ENCODE measurements around the gene MS4A3.
"Not testable (repeated sequence)": the region's sequence is repeated elsewhere in the genome, so short reads cannot be mapped to it uniquely, and the experiment has no call there.

MS4A3 gene

DNA sequence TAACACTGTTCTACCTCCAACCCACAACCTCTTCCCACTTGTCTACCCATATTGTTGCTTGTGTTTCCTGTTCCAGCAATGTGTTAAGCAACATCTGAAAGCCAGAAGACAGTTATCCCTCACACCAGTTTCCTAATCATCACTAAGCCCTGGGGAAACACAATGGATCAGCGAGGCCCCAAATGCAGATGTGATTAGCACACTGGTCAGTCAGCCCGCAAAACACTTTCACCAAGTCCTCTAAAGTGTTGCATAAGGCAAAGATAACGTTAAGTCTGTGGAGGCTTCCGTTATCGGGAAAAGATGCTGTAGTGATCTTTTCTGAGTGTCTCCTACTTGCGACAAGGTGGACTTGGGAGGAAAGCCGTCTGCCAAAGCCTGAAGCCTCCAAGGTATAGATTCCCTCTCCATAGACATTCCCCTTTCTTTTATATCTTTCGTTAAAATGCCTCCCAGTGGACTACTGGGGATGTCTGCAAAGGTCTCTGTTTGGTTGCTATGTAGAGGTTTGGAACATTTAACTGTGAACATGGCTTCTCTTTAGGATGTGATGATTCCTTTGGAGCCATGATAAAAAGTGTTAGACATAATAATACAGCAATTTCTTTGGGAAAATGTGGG, at the start of gene MS4A3:
Gene MS4A3 (plus strand): TSS at position 317 of the 621 bp plus-strand sequence. CDS start 4,496 bp downstream, outside the sequence.
- peak; percentile 52 to 57 (median 56) for DNase-seq

GRCh38 chr11:60016881-60017280, 39.6 kb upstream of the MS4A3 start, which contains the start of gene OOSP4B:
TSS of gene OOSP4B (plus strand) at chr11:60017181.
- DNase-seq = no peak

- DNase-seq = no peak
Measured at GRCh38 chr11:60018058-60018457, 38.4 kb upstream of the MS4A3 start.

DNA sequence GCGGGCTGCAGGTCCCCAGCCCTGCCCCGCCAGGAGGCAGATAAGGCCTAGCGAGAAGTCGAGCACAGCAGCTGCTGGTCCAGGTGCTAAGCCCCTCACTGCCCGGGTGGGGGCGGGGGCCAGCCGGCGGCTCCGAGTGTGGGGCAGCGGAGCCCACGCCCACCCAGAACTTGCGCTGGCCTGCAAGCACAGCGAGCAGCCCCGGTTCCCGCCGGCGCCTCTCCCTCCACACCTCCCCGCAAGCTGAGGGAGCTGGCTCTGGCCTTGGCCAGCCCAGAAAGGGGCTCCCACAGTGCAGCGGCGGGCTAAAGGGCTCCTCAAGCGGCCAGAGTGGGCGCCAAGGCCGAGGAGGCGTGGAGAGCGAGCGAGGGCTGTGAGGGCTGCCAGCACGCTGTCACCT, 36.1 kb upstream of the MS4A3 start:
- not testable (repeated sequence) for DNase-seq

DNA sequence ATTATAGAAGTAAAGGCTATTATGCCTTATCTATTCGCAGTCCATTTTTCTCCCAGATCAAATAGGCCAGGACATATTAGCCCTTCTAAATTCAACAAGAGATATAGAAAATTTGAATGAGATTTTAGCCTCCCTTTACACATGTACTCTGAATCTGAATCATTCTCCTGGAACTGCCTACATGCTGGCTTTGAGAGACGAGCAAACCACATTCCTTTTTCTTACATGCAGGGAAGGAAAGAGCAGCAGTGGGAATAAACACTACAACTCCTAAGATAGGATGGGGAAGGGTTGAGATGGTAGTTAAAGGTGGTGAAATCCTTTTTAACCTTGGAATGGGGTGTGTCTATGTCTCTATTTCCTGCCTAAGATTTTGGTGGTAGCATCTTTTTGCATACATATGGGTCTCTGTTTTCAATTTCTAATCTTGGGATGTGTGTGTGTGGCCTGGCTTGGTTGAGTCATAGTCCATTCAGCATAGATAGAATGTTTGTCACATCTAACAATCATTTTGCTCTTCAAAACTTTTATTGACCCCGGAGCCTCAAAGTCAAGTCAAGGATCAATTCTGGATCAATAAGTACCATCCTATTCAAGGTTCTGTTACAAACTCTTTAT, 27.3 kb upstream of the MS4A3 start:
- DNase-seq = no peak

DNA sequence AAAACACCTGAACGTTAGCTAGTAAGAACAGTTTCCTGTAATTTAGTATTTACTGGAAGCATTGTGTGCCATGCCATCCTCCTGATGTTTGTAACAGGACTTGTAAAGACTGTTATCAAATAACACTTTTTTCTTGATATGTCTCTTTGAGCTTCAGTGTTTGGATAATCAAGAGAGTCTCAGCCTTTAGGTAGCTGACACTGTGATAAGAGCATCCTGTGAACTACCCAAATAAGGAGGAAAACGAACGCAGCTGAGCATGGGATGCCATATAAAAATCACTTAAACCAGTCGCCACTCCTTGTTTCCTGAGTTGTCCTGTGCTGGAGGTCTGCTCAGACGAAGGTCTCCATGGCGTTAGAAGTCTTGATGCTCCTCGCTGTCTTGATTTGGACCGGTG, 16.4 kb upstream of the MS4A3 start, which contains the start of gene OOSP2:
Gene OOSP2 (plus strand): TSS at position 301 of the 400 bp plus-strand sequence. CDS start 51 bp downstream, at position 352.
- DNase-seq = no peak

- DNase-seq = not testable (repeated sequence)
Measured at GRCh38 chr11:60050422-60050821, 6.0 kb upstream of the MS4A3 start.

GRCh38 chr11:60050839-60051238, 5.6 kb upstream of the MS4A3 start:
- not testable (repeated sequence) for DNase-seq

DNA sequence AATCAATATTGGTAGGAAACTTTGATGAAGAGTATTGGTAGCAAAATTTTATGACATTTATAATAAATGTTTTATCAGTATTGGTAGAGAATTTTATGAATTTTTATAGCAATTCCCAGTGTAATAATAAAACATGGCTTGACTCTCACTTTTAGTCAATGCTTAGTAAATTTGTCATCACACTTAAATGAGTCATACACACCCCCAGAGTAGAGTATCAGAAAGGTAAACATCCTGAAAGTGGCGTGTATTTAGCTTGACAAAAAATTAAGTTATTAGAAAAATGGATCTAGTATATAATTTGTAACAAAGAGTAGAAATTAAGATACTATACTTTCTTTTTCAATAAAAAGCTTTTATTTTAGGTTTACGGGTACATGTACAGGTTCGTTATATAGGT, 2.6 kb downstream of the MS4A3 start:
- no peak for DNase-seq

GRCh38 chr11:60059521-60060240, 3.2 kb downstream of the MS4A3 start:
- peak in 2 of 3 donors; percentile 35 to 49 for DNase-seq

GRCh38 chr11:60064111-60064510, 7.6 kb downstream of the MS4A3 start:
- DNase-seq = peak; percentile 36 to 72 (median 63)

DNA sequence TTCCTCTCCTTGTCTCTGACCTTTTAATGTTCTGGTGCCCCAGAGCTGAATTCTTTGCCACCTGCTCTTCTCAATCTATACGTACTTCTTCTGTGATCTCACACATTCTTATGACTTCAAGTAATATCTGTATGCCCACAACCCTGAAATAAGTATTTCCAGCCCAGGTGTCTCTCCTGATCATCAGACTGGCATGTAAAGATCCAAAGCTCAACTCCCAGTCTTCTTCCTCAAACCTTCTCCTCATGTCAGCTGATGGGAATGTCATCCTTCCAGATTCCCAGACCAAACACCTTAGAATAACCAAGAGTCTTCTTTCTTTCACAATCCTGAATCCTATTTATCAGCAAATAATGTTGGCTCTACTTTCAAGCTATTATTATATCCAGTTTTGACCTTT, 9.3 kb downstream of the MS4A3 start:
- no peak for DNase-seq

DNA sequence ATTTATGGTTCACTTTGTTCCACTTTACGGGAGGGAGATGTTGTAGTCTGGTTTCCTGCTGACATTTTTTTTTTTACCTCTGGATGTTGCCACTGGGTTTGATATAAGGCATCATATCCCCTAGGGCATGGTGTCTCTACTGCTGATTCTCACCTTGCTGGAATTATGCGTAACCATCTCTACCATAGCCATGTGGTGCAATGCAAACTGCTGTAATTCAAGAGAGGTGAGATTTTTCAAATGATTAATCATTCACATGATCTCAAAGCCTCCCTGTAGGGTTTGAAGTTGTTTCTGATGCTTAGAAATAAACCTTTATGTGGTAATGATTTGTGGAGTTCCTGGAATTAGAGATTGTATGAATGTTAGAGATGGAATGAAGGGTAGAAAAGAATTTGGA, 13.0 kb downstream of the MS4A3 start:
- no peak for DNase-seq

DNA sequence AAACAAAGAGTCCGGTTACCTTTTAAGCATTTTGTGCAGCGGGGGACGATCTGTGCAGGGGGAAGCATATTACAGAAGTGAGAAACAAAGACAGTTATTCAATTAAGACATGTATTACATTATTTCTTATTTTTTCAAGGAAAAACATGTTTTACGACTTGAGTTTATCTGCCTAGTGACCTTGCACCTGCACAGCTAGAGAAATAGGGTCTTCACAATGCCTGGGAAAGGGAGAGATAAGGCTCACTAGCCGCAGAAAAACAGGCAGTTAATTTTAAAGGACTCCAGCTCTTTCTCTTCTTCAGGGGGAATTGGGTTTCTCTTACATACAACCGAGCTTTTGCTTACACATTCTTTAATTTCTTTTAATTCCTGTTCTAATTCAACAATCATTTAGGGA, 15.2 kb downstream of the MS4A3 start:
- DNase-seq = not testable (repeated sequence)

GRCh38 chr11:60077216-60077817, 20.9 kb downstream of the MS4A3 start:
- peak; percentile 16 to 36 (median 22) for DNase-seq

- peak in 2 of 3 donors; percentile 21 to 38 for DNase-seq
Measured at GRCh38 chr11:60077981-60078380, 21.5 kb downstream of the MS4A3 start.

DNA sequence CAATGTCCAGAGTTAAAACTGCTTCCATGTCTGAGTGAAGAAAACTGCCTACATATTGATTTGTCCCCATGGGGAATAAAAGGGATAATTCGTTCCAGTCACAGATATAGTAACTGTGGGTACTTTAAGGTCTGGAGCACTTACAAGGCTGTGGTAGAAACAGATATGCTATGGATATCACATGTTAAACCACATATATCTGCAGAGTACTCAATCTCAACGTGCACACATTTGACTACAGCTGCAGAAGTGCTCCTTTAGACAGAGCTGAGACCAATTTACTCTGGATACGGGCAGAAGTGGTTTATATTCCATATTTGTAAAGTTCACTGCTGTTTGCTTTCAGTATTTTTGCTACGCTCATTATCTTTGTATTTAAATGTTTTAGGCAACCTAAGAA, 22.3 kb downstream of the MS4A3 start:
- no peak for DNase-seq

DNA sequence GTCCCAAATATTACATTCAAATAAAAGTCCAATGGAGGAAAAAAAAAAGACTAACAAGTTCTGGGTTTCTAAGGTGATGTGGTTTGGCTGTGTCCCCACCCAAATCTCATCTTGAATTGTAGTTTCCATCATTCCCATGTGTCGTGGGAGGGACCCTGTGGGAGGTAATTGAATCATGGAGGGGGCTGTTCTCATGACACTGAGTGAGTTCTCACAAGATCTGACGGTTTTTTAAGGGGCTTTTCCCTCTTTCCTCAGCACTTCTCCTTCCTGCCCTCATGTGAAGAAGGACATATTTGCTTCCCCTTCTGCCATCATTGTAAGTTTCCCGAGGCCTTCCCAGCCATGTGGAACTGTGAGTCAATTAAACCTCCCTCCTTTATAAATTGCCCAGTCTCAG, 24.1 kb downstream of the MS4A3 start:
- DNase-seq = peak; percentile 49 to 74 (median 59)

GRCh38 chr11:60084631-60085273, 28.3 kb downstream of the MS4A3 start:
- DNase-seq = no peak

GRCh38 chr11:60085909-60086308, 29.4 kb downstream of the MS4A3 start:
- no peak for DNase-seq

GRCh38 chr11:60087239-60087638, 30.8 kb downstream of the MS4A3 start:
- DNase-seq = no peak

GRCh38 chr11:60088364-60088763, 31.9 kb downstream of the MS4A3 start, which contains the start of gene MS4A2:
TSS of gene MS4A2 (plus strand) at chr11:60088664. CDS start at chr11:60088766, 102 bp downstream.
- no peak for DNase-seq
